Left cardiac atrium (tissue), 4 donors: ENCODE data around the gene CASP12. TPM values are rescaled to one million over a fixed set of nuclear protein-coding genes. Genes with fewer than 3 reads are reported as not detected.
"Not testable (repeated sequence)": the region's sequence is repeated elsewhere in the genome, so short reads cannot be mapped to it uniquely, and the experiment has no call there.

Experiments
- ATAC-seq, 2 donors: fragments of 200-7000 bp; cut with Tn5 transposase; one replicate each; pipeline ENCODE4 v1.9.1; 2020; ENCODE audit warnings: mild to moderate bottlenecking in 2 of 2, moderate library complexity in 2 of 2
- DNase-seq: peaks from one replicate; pipeline ENCODE4 v3.0.0-alpha.2; 2020
- intact Hi-C, 2 donors: fragments of 100-400 bp; cut with DNase I; formaldehyde crosslinking; loops; one replicate each; pipeline versions ENCODE4 v1.14.1 to v1.15.1; 2022 to 2023
- long read RNA-seq: library from polyadenylated mRNA; unstranded; transcript quantifications from one replicate; pipeline ENCODE4 v2.0.0, GENCODE V29; 2021
- total RNA-seq, 2 donors: library from RNA; stranded (reverse); fragmentation: NEBNext Ultra II Directional; extraction: Animal tissue kit (Norgen Biotek cat#: 25700); gene quantifications; one replicate each; pipeline ENCODE4 v1.2.1, GENCODE V29; 2021
- donor health status: DM: no; HTN: yes; CAD: no.
- donor health status: DM: no; HTN: yes; CAD: no; lungs with severe emphysema.
- donor health status: DM: yes; HTN: yes; CAD: no.
- donor health status: Dilated cardiomyopathy.

Gene CASP12
- total RNA-seq, result under 1 TPM; 0.32 to 0.52 TPM
- long read RNA-seq, result 0 reads

DNA sequence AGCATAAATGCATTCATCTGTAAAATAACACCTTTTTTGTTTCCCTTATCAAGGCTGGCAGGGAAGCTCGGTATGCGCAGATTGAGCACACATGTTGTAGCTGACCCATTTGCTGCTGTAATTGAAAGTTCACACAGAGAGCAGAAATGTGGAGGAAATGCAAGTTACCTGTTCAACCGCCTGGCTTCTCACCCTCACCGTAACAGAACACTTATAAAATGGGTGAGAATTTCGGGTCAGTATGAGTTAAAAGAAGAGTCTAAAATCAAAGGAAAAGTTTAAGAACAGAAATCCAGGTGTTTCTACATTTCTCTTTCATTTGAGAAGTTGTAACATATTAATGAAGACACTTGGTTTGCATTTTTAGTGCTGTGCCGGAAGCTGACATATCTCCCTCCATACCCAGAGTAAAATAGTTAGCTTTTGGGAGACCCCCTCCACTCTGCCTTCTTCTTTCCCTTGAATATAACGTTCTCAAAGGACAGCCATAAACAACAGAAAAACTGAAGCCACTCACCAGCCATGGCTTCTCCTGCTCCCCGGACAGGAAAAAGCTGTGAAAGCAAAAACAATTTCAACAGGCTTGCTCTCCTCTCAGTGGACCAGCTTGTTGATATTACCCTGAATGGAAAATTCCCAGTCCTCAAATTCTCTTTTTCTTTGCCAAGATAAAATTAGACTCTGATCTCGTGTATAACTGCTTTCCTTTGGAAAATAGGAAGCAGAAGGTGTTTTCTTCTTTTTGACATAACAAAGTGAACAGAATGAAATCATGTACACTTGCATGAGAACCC is at the start of gene CASP12:
Gene CASP12, minus strand, starts transcription at position 570 of the 794 bp plus-strand sequence.
- DNase-seq, result peak; percentile 16
- peak; percentile 69 to 84 for ATAC-seq
- intact Hi-C loops, result no loop called here

DNA sequence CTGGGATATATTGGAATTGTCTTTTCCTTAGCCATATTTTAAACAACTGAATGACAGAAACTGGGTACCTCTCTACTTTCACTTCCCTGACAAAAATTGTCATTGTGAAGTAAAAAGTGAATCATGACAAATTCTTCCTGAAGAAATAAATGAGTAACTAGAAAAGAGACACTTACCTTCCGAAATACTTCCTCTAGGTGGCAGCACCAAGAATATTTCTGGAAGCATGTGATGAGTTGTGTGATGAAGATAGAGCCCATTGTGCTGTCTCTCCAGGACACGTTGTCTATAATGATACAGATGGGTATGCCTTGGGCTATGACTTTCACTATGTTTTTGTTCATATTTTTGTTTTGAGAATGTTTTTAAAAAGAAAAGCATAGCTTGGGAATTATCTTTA is 48.6 kb upstream of the CASP12 start:
- ATAC-seq (peak in 1 of 2 donors; percentile 40), DNase-seq (no peak)
- intact Hi-C loops, result no loop called here

DNA sequence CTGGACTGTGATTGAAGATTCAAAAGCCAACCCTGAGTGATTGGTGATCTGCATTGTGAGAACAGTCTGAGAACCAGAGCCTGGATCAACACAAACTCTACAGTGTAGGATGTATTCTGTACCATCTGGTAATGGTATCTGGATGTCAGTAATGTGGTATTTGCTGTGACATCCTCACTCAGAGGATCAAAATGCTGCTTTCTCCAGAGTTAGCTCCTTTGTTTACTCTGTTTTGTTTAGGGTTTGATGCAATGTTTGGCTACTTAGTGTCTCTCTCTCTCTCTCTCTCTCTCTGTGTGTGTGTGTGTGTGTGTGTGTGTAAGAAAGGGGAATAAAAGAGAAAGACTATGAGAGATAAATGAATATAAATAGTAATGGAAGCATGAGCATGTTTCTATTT is 45.8 kb upstream of the CASP12 start:
- no peak for ATAC-seq
- intact Hi-C loops, result no loop called here
- no peak for DNase-seq

DNA sequence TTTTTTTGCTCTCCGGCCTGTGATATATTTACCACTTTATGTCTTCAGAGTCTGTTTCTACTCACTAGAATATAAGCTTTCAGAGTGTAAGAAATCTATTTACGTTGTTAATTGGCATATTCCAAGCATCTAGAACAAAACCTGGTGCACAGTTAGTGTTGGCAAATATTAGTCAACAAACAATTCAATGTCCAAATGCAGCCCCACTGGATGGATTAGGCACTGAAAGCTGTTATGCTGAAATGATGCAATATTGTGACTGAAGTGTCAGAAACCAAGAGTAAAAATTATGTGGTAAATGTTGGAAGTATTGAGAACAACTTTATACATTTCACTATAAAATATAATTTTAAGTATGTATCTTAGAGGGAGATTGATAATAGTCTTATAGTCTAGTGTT is 45.3 kb upstream of the CASP12 start:
- no peak for DNase-seq
- ATAC-seq, result no peak
- intact Hi-C loops, result no loop called here

DNA sequence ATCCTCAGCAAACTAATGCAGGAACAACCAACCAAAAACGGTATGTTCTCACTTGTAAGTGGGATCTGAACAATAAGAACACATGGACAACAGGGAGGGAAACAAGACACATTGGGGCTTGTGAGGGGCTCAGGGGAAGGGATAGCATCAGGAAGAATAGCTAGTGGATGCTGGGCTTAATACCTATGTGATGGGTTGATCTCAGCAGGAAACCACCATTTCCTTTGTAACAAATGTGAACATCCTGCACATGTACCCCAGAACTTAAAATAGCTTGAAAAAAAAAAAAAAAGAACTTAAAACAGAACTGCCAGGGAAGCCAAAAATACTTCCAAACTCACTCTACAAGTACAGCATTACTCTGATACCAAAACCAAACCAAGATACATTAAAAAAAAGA is 36.3 kb upstream of the CASP12 start:
- intact Hi-C loops, result no loop called here
- ATAC-seq (no peak), DNase-seq (no peak)

DNA sequence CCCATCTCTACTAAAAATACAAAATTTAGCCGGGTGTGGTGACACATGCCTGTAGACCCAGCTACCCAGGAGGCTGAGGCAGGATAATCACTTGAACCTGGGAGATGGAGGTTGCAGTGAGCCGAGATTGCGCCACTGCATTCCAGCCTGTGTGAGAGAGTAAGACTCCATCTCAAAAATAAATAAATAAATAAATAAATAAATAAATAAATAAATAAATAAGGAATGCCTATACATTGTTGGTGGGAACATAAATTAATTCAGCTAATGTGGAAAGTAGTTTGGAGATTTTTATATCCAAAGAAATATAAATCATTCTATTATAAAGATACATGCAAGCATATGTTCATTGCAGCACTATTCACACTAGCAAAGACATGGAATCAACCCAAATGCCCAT is 35.8 kb upstream of the CASP12 start:
- DNase-seq, ATAC-seq, intact Hi-C loops: not testable (repeated sequence)

DNA sequence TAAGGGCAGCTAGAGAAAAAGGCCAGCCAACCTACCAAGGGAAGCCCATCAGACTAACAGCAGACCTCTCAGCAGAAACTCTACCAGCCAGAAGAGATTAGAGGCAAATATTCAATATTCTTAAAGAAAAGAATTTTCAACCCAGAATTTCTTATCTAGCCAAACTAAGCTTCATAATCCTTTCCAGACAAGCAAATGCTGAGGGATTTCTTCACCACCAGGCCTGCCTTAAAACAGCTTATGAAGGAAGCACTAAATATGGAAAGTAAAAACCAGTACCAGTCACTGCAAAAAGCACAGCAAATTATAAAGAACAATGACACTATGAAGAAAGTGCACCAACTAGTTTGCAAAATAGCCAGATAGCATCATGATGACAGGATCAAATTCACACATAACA is 30.6 kb upstream of the CASP12 start:
- ATAC-seq, result no peak
- intact Hi-C loops, result no loop called here
- DNase-seq, result no peak

DNA sequence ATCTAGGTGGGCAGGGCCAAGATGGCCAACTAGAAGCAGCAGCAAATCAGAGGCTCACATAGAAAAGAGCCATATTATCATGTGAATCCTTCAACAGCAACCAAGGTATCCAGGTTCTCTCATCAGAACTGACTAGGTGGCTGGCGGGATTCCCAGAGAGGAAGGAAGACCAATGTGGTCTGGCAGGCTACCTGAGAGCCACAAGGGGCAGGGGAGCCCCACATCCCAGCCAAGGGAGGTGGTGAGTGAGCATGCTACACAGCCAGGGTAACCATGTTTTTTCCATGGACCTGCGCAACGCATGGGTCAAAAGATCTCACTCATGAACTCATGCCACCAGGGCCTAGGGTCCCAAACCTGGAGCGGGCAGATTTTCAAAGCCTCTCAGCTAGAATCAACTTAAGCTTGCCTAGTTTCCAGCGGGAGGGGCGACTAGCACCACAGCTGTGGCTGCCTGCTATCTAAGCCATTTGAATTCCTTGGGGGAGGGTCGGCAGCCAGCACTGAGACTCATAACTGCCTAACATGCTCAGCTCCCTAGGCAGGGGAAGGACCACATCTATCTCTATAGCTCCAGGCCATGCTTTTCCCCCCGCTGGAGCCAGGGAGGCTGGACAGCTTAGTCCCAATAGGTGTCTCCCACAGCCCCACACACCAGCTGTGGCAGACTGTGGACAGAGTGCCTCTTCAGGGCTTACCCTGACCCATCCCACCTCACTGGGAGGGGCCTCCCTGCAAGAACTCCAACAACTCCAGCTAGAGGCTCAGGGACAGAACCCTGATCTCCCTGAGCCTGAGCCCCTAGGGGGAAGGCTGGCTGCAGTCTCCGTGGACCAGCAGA is 28.7 kb upstream of the CASP12 start:
- no peak for ATAC-seq
- intact Hi-C loops, result no loop called here
- DNase-seq, result no peak

DNA sequence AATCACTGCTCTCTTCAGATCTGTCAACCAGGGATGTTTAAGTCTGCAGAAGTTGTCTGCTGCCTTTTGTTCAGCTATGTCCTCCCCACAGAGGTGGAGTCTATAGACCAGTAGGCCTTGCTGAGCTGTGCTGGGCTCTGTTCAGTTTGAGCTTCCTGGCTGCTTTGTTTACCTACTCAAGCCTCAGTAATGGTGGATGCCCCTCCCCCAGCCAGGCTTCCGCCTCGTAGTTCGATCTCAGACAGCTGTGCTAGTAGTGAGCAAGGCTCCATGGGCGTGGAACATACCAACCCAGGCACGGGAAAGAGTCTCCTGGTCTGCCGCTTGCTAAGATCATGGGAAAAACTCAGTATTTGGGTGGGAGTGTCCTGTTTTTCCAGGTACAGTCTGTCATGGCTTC is 27.6 kb upstream of the CASP12 start:
- intact Hi-C loops, result no loop called here
- ATAC-seq (no peak), DNase-seq (no peak)

DNA sequence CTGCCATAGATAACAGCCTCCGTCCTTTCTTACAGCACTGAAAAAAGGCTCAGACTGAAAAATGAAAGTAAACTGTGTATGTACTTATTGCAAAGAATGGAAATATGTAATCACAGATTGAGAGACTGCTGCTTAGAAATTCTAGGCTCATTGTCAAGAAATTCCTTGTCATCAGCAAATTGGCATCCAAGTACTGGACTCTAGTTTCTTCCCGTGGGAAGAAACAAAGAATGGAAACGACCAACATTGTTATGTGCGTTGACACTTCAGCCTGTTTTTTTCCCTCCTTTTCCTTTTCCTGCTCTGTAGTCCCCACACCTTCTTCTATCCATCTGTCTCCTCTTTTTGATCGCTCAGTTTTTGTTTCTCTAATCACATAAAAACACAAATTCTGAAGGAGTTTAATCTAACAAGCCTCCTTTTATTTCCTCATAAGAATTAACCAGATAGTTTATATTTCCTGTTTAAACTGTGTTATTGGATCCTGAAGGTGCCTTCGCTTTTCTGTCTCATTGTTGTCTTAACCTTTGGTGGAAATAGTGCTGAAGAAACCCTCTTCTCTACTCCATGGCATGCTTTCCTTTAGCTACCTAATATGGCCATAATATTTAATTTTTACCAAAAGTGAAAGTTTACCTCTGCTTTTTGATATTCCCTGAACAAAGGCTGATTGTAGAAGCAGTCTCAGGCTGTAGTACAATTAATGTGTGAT is 20.0 kb upstream of the CASP12 start:
- ATAC-seq (peak; percentile 56 to 61), DNase-seq (no peak)
- intact Hi-C loops, result no loop called here

DNA sequence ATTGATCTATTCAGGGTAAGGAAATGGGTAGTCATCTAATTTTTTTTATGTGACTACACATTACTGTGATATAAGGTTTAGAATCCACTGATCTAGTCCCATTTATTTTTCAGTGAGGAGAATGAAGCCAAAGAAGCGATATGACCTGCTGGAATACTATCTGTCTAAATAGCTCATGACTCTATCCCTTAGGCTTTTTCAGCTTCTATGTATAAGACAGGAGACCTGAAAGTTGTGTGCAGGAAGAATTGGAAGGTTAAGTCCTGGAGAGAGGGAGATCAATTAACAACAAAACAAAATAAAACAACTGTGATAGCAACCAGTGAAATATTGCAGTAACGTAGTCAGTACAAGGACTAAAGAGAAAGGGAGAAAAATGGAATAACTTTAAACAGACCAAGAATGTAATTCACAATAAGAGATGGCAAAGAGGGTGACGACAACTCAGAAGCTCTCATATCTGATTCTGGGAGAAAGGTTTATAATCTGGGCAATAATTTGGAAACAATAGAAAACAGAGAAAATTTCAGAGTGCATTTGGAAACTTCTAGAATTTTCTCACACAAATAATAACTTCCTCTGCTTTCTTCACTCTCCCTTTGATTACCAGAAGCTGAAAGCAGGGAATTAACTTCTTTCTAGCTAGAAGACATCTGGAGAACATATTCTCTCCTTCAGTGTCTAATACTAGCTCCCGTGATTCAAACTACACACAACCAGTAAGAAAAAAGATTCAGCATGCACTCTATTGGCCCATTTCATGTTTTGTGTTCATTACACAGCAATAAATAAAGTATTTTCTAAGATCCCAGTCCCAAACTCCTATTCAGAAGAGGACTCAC is 19.2 kb upstream of the CASP12 start:
- DNase-seq, result no peak
- intact Hi-C loops, result no loop called here
- ATAC-seq, result peak; percentile 27 to 58

DNA sequence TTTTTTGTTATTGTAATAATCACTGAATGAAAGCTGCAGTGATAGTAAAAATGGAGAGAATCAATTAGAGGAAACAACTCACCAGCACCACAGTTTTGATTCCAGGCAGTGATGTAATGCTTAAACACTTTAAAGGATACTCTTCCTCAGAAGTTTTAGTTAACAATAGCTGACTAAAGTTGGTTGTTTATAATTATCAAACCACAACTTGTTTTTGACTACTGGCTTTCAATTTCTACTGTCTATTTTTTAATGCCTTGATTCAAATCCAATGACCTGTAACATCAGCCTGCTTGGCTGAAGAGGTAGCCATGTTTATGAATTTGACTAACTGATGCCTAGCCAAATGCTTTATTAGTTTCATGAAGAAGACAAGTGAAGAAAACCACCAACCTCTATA is 18.2 kb upstream of the CASP12 start:
- no peak for ATAC-seq
- no peak for DNase-seq
- intact Hi-C loops, result no loop called here

DNA sequence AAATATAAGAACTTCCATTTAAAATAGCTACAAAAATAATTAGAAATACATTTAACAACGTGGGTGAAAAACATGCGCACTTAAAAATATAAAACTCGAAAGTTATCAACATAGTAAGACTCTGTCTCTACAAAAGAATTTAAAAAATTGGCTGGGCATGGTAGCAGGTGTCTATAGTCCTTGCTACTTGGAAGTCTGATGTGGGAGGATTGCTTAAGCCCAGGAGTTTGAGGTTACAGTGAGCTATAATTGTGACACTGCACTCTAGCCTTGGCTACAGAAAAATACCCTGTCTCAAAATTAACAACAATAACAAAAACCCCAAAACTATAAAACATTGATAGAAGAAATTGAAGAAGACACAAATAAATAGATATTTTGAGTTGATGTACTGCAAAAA is 13.8 kb upstream of the CASP12 start:
- ATAC-seq (no peak), DNase-seq (no peak)
- intact Hi-C loops, result no loop called here

DNA sequence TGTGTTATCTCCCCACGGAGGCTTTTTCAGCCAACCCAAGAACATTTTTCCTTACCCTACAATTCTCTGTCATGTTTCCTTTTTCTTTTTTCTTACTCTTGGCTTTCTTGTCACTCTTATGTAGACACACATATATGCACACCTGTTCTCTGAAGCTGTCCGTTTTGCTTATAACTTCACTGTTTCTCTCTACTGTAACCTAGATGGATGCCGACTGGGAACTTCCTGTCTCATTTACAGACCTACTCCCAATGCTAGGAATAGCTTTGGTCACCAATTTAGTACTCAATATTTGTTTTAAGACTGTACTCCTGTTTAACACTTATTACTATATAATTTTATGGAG is 9.9 kb upstream of the CASP12 start:
- intact Hi-C loops, result no loop called here
- ATAC-seq (no peak), DNase-seq (no peak)

DNA sequence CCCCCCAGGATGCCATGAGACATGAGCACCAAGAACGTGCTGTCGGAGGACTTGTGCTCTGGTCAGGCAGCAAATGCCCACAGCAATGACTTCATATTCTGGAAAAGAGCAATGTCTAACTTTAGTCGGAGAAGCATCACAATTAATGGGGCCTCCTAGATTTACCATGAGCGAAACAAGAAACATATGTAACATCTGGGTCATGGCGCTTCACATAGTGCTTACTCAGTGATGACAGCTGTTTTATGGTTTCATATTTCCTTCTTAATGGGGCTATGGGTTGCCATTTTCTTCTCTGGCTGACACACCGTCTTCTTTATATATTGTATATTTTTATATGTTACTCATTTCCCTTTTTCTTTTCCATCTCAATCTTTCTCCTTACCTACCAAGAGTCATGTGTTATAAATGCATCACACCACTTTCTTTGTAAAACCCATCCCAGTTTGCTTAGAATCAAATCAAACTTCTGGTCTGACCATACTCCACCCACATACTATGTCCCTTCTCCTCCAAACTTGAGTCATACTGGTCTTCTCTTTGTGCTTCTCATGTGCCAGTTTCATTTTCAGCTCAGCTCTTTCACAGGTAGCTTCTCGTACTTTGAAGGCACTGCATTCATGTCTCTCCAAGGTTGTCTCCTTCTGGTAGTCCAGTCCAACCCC is 9.4 kb upstream of the CASP12 start:
- intact Hi-C loops, result no loop called here
- no peak for DNase-seq
- no peak for ATAC-seq

DNA sequence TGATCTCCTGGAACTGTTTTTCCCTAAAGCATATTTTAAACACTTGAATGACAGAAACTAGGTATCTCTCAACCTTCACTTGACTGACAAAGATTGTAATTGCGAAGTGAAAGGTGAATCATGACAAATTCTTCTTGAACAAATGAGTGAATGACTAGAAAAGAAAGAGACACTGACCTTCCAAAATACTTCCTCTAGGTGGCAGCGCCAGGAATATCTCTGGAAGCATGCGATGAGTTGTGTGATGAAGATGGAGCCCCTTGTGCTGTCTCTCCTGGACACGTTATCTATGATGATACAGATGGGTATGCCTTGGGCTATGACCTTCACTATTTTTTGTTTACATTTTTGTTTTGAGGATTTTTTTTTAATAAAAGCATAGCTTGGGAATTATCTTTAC is 7.0 kb upstream of the CASP12 start:
- ATAC-seq (no peak), DNase-seq (no peak)
- intact Hi-C loops, result no loop called here

DNA sequence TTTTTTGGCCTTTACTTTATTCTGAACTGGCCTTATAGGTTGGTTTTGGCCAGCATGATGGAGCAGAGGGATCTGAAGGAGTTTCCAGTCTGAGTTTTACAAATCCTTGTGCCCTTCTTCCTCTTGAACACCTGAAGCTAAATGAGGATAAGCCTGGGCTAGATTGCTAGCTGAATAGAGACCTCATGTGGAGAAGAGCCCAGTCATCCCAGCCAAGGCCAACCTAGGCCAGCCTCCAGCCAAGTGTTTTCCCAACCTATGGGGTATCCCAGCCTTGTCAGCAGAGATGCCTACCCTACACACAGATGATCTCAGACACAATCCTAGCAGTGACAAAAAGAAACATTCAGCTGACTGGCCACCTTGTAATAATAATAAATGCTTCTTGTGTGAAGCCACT is 966 bp upstream of the CASP12 start:
- no peak for ATAC-seq
- no peak for DNase-seq
- intact Hi-C loops, result no loop called here

DNA sequence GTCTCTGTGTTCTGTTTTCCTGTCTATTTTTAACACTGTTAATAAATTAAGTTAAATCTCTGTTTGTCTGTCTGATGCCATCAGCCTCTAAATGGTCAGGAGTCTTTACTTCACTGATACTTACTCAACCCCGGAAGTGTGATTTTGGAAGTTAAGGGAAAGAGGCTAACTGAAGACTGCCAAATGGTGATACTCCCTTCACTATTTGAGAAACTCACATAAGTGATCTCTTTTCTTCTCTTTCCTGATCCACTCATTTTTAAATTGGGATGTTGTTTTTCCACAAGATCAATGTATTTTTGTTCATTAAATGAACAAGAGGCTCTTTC is 389 bp upstream of the CASP12 start:
- peak in 1 of 2 donors; percentile 79 for ATAC-seq
- intact Hi-C loops, result no loop called here
- no peak for DNase-seq

DNA sequence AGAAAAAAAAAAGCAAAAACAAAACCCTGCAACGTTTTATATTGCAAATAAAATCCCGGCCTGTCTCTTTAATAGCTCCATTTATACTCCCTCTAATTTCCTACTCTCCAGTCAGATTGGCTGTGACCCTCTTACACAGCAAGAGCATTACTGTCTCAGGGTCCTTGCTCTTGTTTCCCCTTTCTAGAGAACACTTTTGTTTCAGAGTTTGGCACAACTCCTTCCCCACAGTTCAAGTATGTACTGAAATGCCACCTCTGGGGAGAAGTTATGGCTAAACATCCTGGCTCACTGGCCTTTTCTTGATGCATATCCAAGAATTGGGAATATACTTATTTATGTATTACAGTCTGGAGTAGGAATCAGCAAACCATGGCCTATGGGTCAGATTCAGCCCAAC is 2.6 kb downstream of the CASP12 start:
- intact Hi-C loops, result no loop called here
- DNase-seq (no peak), ATAC-seq (peak in 1 of 2 donors; percentile 70)
